GM12878 (cell line): ENCODE results near the gene F10. TPM values are rescaled to one million over a fixed set of nuclear protein-coding genes. Genes with fewer than 3 reads are reported as not detected.

Source experiments
- ATAC-seq: fragments of 200-7000 bp; cut with Tn5 transposase; 3 replicates; pipeline ENCODE4 v1.9.1; 2020; ENCODE audit warnings: mild to moderate bottlenecking, moderate library complexity
- BruUV-seq: library from RNA; stranded (reverse); fragments of 400-500 nt; replicated peaks from 2 replicates; lab custom pipeline; 2021; lab: Mats Ljungman, UMichigan
- CTCF ChIA-PET: fragments of 300-600 bp; sonication (Branson Sonifier 250); formaldehyde crosslinking; extraction: SDS; loops from one replicate; lab custom pipeline; 2021; ENCODE audit warnings: inconsistent platforms; lab: Yijun Ruan, JAX
- POLR2A ChIA-PET: fragments of 350-600 bp; formaldehyde crosslinking; extraction: SDS; loops from one replicate; lab custom pipeline; 2021; ENCODE audit warnings: inconsistent platforms; lab: Charles Lee
- RAD21 ChIA-PET: fragments of 300-600 bp; sonication (Branson Sonifier 250); formaldehyde crosslinking; loops from one replicate; lab custom pipeline; 2023; ENCODE audit warnings: antibody characterized with exemption; ENCODE audit not compliant: unreplicated experiment; lab: Charles Lee
- SMC1A ChIA-PET: fragments of 300-600 bp; sonication (Branson Sonifier 250); formaldehyde crosslinking; loops from one replicate; lab custom pipeline; 2023; ENCODE audit not compliant: unreplicated experiment, uncharacterized antibody; lab: Charles Lee
- DNase-seq: peaks from one replicate; pipeline ENCODE4 v3.0.0-alpha.2; 2011; ENCODE audit warnings: low read depth, low spot score
- FAIRE-seq: peaks from 3 replicates; lab custom pipeline; 2011; peaks lifted over from hg19 to GRCh38; lab: Jason Lieb, UNC
- H2AFZ ChIP-seq: 2 replicates; pipeline ENCODE4 v1.6.0; 2011; ENCODE audit warnings: low read depth, low read length, control low read depth; ENCODE audit not compliant: control insufficient read depth
- H3K27ac ChIP-seq: 2 replicates; pipeline ENCODE4 v1.5.1; 2011; ENCODE audit warnings: control low read depth; ENCODE audit not compliant: control insufficient read depth, insufficient read depth
- H3K27me3 ChIP-seq, 2 experiments: replicated peaks in 1 of 2; 2 replicates each; pipeline versions ENCODE4 v1.6.0 to v1.6.1; 2011; ENCODE audit warnings: low read length in 1 of 2; ENCODE audit not compliant: control insufficient read depth in 2 of 2, insufficient read depth in 2 of 2
- H3K36me3 ChIP-seq, 2 experiments: 2 replicates each; pipeline ENCODE4 v1.5.1; 2011; ENCODE audit warnings: low read length in 1 of 2; ENCODE audit not compliant: control insufficient read depth in 2 of 2, insufficient read depth in 2 of 2
- H3K4me1 ChIP-seq: 2 replicates; pipeline ENCODE4 v1.6.1; 2011; ENCODE audit warnings: mild to moderate bottlenecking, low read length, moderate library complexity, mixed read lengths; ENCODE audit not compliant: control insufficient read depth, insufficient read depth
- H3K4me2 ChIP-seq: 2 replicates; pipeline ENCODE4 v1.6.0; 2011; ENCODE audit warnings: control low read depth; ENCODE audit not compliant: control insufficient read depth, insufficient read depth
- H3K4me3 ChIP-seq: fragments of 200-600 bp; sonication (generic); 2 replicates; pipeline ENCODE4 v1.5.1; 2016
- H3K79me2 ChIP-seq: 2 replicates; pipeline ENCODE4 v1.6.0; 2011; ENCODE audit warnings: low read length; ENCODE audit not compliant: control insufficient read depth, insufficient read depth
- H3K9ac ChIP-seq: 2 replicates; pipeline ENCODE4 v1.8.0; 2011; ENCODE audit warnings: low read length, control low read depth, mixed read lengths; ENCODE audit not compliant: control insufficient read depth, insufficient read depth
- H3K9me3 ChIP-seq: replicated peaks from 3 replicates; pipeline ENCODE4 v1.5.1; 2011; ENCODE audit warnings: mild to moderate bottlenecking, low read length; ENCODE audit not compliant: control insufficient read depth, insufficient read depth
- H4K20me1 ChIP-seq: 2 replicates; pipeline ENCODE4 v1.6.0; 2011; ENCODE audit not compliant: control insufficient read depth, insufficient read depth
- BACH1 ChIP-seq: fragments of 450-650 bp; IDR thresholded peaks from 2 replicates; pipeline ENCODE4 v1.6.1; 2017; ENCODE audit warnings: mild to moderate bottlenecking, borderline replicate concordance
- DPF2 ChIP-seq: fragments of 450-650 bp; IDR thresholded peaks from 2 replicates; pipeline ENCODE4 v1.6.1; 2017; ENCODE audit warnings: mild to moderate bottlenecking
- HDAC6 ChIP-seq: fragments of 200-600 bp; sonication (generic); IDR thresholded peaks from one replicate; pipeline ENCODE4 v1.8.0; 2017; ENCODE audit warnings: antibody characterized with exemption; ENCODE audit not compliant: unreplicated experiment
- MAX ChIP-seq: IDR thresholded peaks from 2 replicates; pipeline ENCODE4 v1.6.1; 2012; ENCODE audit warnings: low read depth, low read length, improper control_type of control experiment
- NFXL1 ChIP-seq: fragments of 450-650 bp; IDR thresholded peaks from 2 replicates; pipeline ENCODE4 v1.6.1; 2017; ENCODE audit warnings: antibody characterized with exemption, mild to moderate bottlenecking, borderline replicate concordance
- TARDBP ChIP-seq: IDR thresholded peaks from 2 replicates; pipeline ENCODE4 v1.6.1; 2016; ENCODE audit warnings: borderline replicate concordance
- ZBTB40 ChIP-seq: fragments of 450-650 bp; IDR thresholded peaks from 2 replicates; pipeline ENCODE4 v1.6.1; 2016; ENCODE audit warnings: mild to moderate bottlenecking, moderate library complexity, borderline replicate concordance
- ZNF384 ChIP-seq: IDR thresholded peaks from 2 replicates; pipeline ENCODE4 v1.6.1; 2012; ENCODE audit warnings: low read depth, mild to moderate bottlenecking, low read length, improper control_type of control experiment, borderline replicate concordance
- ZZZ3 ChIP-seq: IDR thresholded peaks from 2 replicates; pipeline ENCODE4 v1.6.1; 2011; ENCODE audit warnings: low read depth; ENCODE audit not compliant: control insufficient read depth, insufficient read length
- WGBS: methylation state at CpG from one replicate; pipeline ENCODE4 v1.1.6; 2016; ENCODE audit warnings: low lambda C conversion rate; ENCODE audit not compliant: insufficient replicate concordance, insufficient coverage; ENCODE audit errors: missing lambda C conversion rate; 5-methylcytosine and 5-hydroxymethylcytosine counted together
- in situ Hi-C: fragments of 300-500 bp; cut with MboI; formaldehyde crosslinking; loops from 9 replicates; pipeline ENCODE4 v1.14.3; 2018; ENCODE audit warnings: mixed read lengths
- intact Hi-C: fragments of 100-400 bp; cut with micrococcal nuclease; formaldehyde crosslinking; loops from one replicate; pipeline ENCODE4 v1.14.2; 2022; ENCODE audit not compliant: unreplicated experiment
- polyA plus RNA-seq, 11 experiments: library from polyadenylated mRNA; depleted of rRNA in 4 of 11; unstranded in 6 of 11; stranded (reverse) in 5 of 11; fragments of >200 nt; fragmentation: Nextera tagmentation in 4 of 11; fragmentation: Illumina TruSeq in 1 of 11; extraction: Ambion mirVana in 4 of 11; extraction: Trizol in 1 of 11; gene quantifications; 1 replicate in 1 of 11; 2 replicates in 10 of 11; pipeline versions ENCODE4 v1.2.1 to v1.2.3, GENCODE V29; 2011 to 2016; ENCODE audit warnings: inconsistent platforms in 2 of 11, missing spikeins in 2 of 11, low read depth in 1 of 11
- total RNA-seq, 4 experiments: library from RNA; depleted of rRNA in 3 of 4; stranded (reverse); fragments of >200 nt in 3 of 4; fragmentation: Illumina TruSeq in 1 of 4; extraction: Trizol in 1 of 4; gene quantifications; 2 replicates each; pipeline versions ENCODE4 v1.2.1 to v1.2.3, GENCODE V29; 2013 to 2021

F10 gene
- total and polyA plus RNA-seq, 10 of the 15 experiments (the other 5 are each of a cell fraction or from before 2014, with no cell fraction given), result not detected

- H3K4me2 ChIP-seq, result no peak overlapping the region
- SMC1A ChIA-PET, result no interaction called here
- H3K4me1 ChIP-seq, result peaks cover 13% of the 10 kb centered on the region
- no peaks in the 10 kb centered on the region for H3K27me3 ChIP-seq
- CTCF ChIA-PET, result no interaction called here
- POLR2A ChIA-PET, result no interaction called here
- RAD21 ChIA-PET, result no interaction called here
- H3K79me2 ChIP-seq, result no peaks in the 10 kb centered on the region; the same call in 1 of the 2 replicates
- H3K9me3 ChIP-seq, result peaks cover 13% of the 10 kb centered on the region; the same call in 2 of the 3 replicates
- peaks cover 3 to 26% of the 10 kb centered on the region in 2 experiments for H3K36me3 ChIP-seq
- no peak overlapping the region for H3K27ac ChIP-seq
- H3K9ac ChIP-seq, result no peak overlapping the region
- DNase-seq, result no peak
- TF ChIP-seq NFXL1, result no peak
- TF ChIP-seq DPF2, result no peak
- no peak for TF ChIP-seq ZBTB40
- no peak for TF ChIP-seq MAX
- no peak for TF ChIP-seq BACH1
- no peak for TF ChIP-seq ZZZ3
- TF ChIP-seq HDAC6, result no peak
- TF ChIP-seq ZNF384, result no peak
- TF ChIP-seq TARDBP, result no peak
- H4K20me1 ChIP-seq, result no peaks in the 10 kb centered on the region
- no peak for ATAC-seq
- no TSS peak for BruUV-seq
- in situ Hi-C loops (no loop called here), intact Hi-C loops (no loop called here)
- 98% methylated on average over 23 of the region's 23 CpGs for WGBS
- H2AFZ ChIP-seq, result no peak overlapping the region
- no peak overlapping the region for H3K4me3 ChIP-seq
- FAIRE-seq, result no peak
Measured at GRCh38 chr13:113187883-113188665, 65.5 kb downstream of the F10 start.
